Hepatocyte (in vitro differentiated cells): ENCODE measurements around the gene ANKRD55.

Experiments
- EZH2 ChIP-seq: fragments of 200-600 bp; sonication (generic); IDR thresholded peaks from 2 replicates; pipeline ENCODE4 v1.6.1; 2016; ENCODE audit warnings: antibody characterized with exemption, mild to moderate bottlenecking, borderline replicate concordance
- EZH2phosphoT487 ChIP-seq: fragments of 200-600 bp; sonication (generic); IDR thresholded peaks from one replicate; pipeline ENCODE4 v1.6.1; 2018; ENCODE audit warnings: antibody characterized with exemption, mild to moderate bottlenecking, low read depth, moderate library complexity; ENCODE audit not compliant: unreplicated experiment, severe bottlenecking
- TF ChIP-seq, protein P1 (sequence below): fragments of 200-600 bp; sonication (generic); IDR thresholded peaks from 2 replicates; pipeline ENCODE4 v1.5.1; 2016; ENCODE audit warnings: antibody characterized with exemption, mild to moderate bottlenecking; ENCODE audit not compliant: poor library complexity

DNA sequence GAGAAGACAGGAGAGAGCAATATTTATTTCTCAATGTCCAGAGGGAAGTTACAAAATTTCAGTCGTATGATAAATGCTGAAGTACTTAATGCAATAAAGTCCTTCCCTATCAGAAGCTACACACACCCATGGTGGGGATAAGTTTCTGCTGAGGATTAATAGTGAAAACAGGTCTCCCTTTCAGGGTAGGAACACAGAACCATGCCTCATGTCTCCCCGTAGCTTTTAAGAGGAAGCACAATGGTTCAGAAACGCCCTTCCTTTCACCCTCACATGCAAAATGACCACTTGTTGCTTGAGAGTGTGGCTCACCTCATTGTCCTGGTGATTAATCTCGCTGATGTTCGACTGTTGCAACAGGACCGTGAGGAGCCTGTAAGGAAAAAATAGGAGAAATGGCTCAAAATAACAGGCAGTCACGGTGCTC, 73.6 kb downstream of the ANKRD55 start:
- TF ChIP-seq, protein P1, sequence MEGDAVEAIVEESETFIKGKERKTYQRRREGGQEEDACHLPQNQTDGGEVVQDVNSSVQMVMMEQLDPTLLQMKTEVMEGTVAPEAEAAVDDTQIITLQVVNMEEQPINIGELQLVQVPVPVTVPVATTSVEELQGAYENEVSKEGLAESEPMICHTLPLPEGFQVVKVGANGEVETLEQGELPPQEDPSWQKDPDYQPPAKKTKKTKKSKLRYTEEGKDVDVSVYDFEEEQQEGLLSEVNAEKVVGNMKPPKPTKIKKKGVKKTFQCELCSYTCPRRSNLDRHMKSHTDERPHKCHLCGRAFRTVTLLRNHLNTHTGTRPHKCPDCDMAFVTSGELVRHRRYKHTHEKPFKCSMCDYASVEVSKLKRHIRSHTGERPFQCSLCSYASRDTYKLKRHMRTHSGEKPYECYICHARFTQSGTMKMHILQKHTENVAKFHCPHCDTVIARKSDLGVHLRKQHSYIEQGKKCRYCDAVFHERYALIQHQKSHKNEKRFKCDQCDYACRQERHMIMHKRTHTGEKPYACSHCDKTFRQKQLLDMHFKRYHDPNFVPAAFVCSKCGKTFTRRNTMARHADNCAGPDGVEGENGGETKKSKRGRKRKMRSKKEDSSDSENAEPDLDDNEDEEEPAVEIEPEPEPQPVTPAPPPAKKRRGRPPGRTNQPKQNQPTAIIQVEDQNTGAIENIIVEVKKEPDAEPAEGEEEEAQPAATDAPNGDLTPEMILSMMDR = no peak
- TF ChIP-seq EZH2 = no peak
- TF ChIP-seq EZH2phosphoT487 = no peak
